Upper lobe of left lung (tissue), 4 donors: ENCODE results near the gene TTLL10.

Source experiments
- CTCF ChIP-seq, 6 experiments: fragments of 450-650 bp in 4 of 6; fragments of 200-600 bp in 2 of 6; sonication (generic) in 2 of 6; IDR thresholded peaks; one replicate each; pipeline ENCODE4 v1.5.1; 2016 to 2019; ENCODE audit warnings: antibody characterized with exemption in 6 of 6
- EP300 ChIP-seq, 4 donors: sonication (generic); formaldehyde crosslinking; IDR thresholded peaks; one replicate each; pipeline ENCODE4 v1.5.1; 2017; ENCODE audit warnings: antibody characterized with exemption in 4 of 4, control low read depth in 2 of 4
- POLR2A ChIP-seq, 4 donors: fragments of 450-650 bp; IDR thresholded peaks; one replicate each; pipeline ENCODE4 v1.5.1; 2016 to 2017; ENCODE audit warnings: antibody characterized with exemption in 4 of 4, mild to moderate bottlenecking in 2 of 4

GRCh38 chr1:1223321-1223720 lies 49.6 kb downstream of the TTLL10 start:
- TF ChIP-seq POLR2A (IDR thresholded peaks at IDR 0.05), result no peak
- no peak for TF ChIP-seq EP300 (IDR thresholded peaks at IDR 0.05)
- TF ChIP-seq CTCF (IDR thresholded peaks at IDR 0.05), result no peak
